IPS-NIHi11 (cell line): ENCODE data around the gene ZFYVE19.
A peak's percentile ranks its signal among the peaks of the same experiment; 100 is the strongest.
"Not testable (repeated sequence)": the region's sequence is repeated elsewhere in the genome, so short reads cannot be mapped to it uniquely, and the experiment has no call there.

ENCODE experiments used
- DNase-seq: peaks from one replicate; pipeline ENCODE4 v3.0.0; 2012; ENCODE audit warnings: mixed read lengths, low spot score

The ZFYVE19 gene

DNA sequence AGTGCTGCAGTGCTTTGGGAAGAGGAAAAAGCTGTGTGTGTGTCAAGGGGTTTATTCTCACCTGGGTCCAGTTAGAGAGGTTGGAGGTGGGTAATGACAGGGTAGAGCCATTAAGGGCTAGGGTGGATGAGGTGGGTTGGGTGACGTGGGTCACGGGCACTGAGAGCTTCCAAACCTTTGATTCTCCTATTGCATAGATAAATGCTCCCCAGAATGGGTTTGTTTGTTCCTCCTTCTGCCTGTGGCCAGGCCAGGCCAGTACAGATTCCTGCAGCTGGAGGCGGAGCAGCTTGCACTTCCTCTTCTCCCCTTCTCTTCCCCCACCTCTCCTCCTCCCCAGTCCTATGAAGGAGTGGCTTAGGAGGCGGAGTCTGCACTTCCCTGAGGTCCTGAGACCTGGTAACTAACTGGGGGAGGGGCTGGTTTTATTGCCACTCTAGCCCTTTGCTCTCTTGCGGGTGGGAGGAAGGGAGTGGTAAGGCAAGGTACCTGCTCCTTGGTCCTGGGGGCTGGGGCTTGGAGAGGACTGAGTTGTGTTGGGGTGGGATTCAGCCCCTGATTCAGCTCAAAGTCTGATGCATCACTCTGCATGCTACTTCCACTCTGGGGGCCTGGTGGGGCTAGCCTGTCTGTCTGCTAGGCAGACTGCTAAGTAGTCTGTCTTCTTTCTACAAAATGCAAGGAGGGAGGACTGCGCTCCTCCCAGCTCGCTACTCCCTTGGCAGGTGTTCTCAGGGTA, 40.5 kb downstream of the ZFYVE19 start:
- peak; percentile 62 for DNase-seq

DNA sequence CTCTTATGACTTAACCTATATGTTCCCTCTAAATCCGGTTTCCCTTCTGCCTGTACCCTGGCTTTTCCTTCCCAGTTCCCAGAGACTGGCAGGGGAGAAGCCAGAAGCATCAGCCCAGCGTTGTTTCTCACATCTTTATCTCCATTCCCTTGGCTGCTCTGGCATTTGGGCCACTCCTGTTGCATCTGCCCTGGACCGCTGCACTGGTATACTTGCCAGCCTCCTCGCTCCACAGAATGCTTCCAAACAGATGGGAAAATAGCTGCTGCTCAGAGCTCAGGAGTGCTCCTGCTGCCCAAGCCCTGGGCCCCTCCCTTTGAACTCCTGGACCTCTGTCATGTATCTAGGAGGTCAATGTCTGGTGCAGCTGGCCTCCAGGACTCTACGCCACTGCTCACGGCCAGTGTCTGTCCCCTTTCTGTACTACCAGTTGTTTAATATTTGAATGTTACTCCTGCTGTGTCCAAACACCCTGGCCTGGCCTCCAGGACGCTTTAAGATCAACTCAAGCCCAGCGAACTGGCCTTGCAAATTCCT, 43.8 kb downstream of the ZFYVE19 start:
- no peak for DNase-seq

GRCh38 chr15:40852529-40852928, 45.6 kb downstream of the ZFYVE19 start:
- no peak for DNase-seq

GRCh38 chr15:40853241-40853890, 46.5 kb downstream of the ZFYVE19 start:
- no peak for DNase-seq

- no peak for DNase-seq
Measured at GRCh38 chr15:40854161-40854560, 47.3 kb downstream of the ZFYVE19 start.

GRCh38 chr15:40855706-40856234, 48.9 kb downstream of the ZFYVE19 start:
- no peak for DNase-seq

DNA sequence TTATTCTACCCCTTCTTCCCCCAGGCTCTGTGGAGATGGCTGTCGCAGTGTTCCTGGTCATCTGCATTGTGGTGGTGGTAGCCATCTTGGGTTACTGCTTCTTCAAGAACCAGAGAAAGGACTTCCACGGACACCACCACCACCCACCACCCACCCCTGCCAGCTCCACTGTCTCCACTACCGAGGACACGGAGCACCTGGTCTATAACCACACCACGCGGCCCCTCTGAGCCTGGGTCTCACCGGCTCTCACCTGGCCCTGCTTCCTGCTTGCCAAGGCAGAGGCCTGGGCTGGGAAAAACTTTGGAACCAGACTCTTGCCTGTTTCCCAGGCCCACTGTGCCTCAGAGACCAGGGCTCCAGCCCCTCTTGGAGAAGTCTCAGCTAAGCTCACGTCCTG, 49.9 kb downstream of the ZFYVE19 start:
- DNase-seq = no peak

DNA sequence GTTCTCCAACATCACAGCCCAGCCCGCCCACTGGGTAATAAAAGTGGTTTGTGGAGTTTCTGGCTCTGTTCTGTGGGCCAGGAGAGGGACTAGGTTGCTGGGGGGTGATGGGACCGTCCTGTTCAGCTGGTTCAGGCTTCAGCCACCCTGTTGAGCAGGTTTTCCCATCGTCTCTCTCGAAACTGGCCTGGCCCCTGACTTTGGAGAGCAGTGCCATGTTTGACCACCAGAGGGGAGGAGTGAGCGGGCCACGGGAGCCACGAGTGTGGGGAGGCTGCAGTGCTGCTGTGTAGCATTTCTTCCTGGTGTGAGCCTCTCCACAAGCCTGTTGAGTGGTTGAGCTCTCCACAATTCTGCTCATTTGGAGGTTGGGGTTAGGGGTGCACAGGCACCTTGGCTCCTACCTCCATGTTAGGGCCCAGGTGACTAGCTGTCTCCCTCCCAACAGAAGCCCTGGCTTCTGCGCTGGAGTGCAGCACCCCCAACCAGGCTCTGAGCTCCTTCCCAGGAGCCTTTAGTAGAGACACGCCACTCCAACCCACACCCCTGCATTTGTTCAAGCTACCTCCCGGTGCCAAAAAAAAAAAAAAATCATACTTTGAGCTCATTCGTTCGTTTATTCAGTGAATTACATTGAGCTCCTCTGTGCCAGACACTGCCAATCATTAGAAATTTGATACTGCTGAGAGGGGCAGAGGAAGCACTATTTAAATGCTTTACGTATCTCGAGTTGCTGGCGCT, 50.9 kb downstream of the ZFYVE19 start:
- DNase-seq = peak; percentile 92

- no peak for DNase-seq
Measured at GRCh38 chr15:40858706-40859105, 51.8 kb downstream of the ZFYVE19 start.

- DNase-seq = peak; percentile 91
Measured at GRCh38 chr15:40859206-40859851, 52.4 kb downstream of the ZFYVE19 start.

DNA sequence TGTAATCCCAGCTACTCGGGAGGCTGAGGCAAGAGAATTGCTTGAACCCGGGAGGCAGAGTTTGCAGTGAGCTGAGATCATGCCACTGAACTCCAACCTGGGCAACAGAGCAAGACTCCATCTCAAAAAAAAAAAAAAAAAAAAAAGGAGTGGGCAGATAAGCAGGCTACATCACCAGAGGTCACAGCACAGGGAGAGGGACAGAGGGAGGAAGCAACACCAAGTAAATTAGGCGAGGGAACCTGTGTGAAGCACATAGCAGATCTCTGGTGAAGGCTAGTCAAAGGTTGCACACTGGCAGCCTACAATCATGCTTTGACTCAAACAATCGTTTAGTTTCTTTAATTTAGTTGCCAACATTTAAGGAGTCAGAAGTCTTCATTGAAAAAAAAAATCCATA, 54.3 kb downstream of the ZFYVE19 start:
- not testable (repeated sequence) for DNase-seq

GRCh38 chr15:40863660-40864270, 56.9 kb downstream of the ZFYVE19 start:
- DNase-seq = no peak
